IPS-NIHi7 (cell line): ENCODE results near the gene CHRM5.

Experiments
- DNase-seq: peaks from one replicate; pipeline ENCODE4 v3.0.0; 2012; ENCODE audit warnings: mixed read lengths; ENCODE audit errors: extremely low spot score

Gene CHRM5

GRCh38 chr15:34101366-34102174 lies 133.3 kb downstream of the CHRM5 start, which contains the start of the genes EMC7 and PGBD4:
Gene EMC7 (minus strand): TSS chr15:34101862. CDS start chr15:34101839, 23 bp downstream.
Gene PGBD4 (plus strand): TSS chr15:34102083. CDS start chr15:34102532, 449 bp downstream.
- DNase-seq, result peak; percentile 98

- no peak for DNase-seq
These were observed 134.1 kb downstream of the CHRM5 start for GRCh38 chr15:34102175-34102925.

GRCh38 chr15:34106423-34106822 lies 138.1 kb downstream of the CHRM5 start:
- no peak for DNase-seq

- DNase-seq, result no peak
These were observed 139.0 kb downstream of the CHRM5 start for GRCh38 chr15:34107315-34107714.

- DNase-seq, result peak; percentile 25
These were observed 141.7 kb downstream of the CHRM5 start for GRCh38 chr15:34109797-34110663.

GRCh38 chr15:34111488-34111887 lies 143.2 kb downstream of the CHRM5 start:
- DNase-seq, result no peak

GRCh38 chr15:34114215-34114614 lies 145.9 kb downstream of the CHRM5 start:
- no peak for DNase-seq

GRCh38 chr15:34114739-34115138 lies 146.4 kb downstream of the CHRM5 start:
- DNase-seq, result no peak

- DNase-seq, result no peak
These were observed 148.3 kb downstream of the CHRM5 start for GRCh38 chr15:34116620-34117019.
